HepG2 (cell line): ENCODE data around the gene ABCB9. TPM values are rescaled to one million over a fixed set of nuclear protein-coding genes. Genes with fewer than 3 reads are reported as not detected.

Experiments
- ATF2 ChIP-seq: sonication (generic); formaldehyde crosslinking; IDR thresholded peaks from 2 replicates; pipeline ENCODE4 v1.4.0; 2020; ENCODE audit warnings: missing genetic modification reagents
- CEBPG ChIP-seq: IDR thresholded peaks from 2 replicates; pipeline ENCODE4 v1.6.1; 2016
- FOXK2 ChIP-seq: fragments of 450-650 bp; IDR thresholded peaks from 2 replicates; pipeline ENCODE4 v1.6.1; 2016
- HOXA3 ChIP-seq: sonication (generic); formaldehyde crosslinking; IDR thresholded peaks from 2 replicates; pipeline ENCODE4 v1.5.0; 2020; ENCODE audit warnings: missing genetic modification reagents
- PHF8 ChIP-seq: sonication (generic); formaldehyde crosslinking; IDR thresholded peaks from 2 replicates; pipeline ENCODE4 v1.5.0; 2020; ENCODE audit warnings: missing genetic modification reagents
- PITX1 ChIP-seq: sonication (generic); formaldehyde crosslinking; IDR thresholded peaks from 2 replicates; pipeline ENCODE4 v1.5.1; 2020; ENCODE audit warnings: mild to moderate bottlenecking, missing genetic modification reagents
- PPARG ChIP-seq: conservative IDR thresholded peaks from 2 replicates; pipeline ENCODE4 v1.6.1; 2016; ENCODE audit warnings: missing biosample characterization, missing genetic modification reagents
- PRDM15 ChIP-seq: sonication (generic); formaldehyde crosslinking; IDR thresholded peaks from 2 replicates; pipeline ENCODE4 v1.4.0; 2020; ENCODE audit warnings: missing genetic modification reagents
- RARG ChIP-seq: sonication (generic); formaldehyde crosslinking; IDR thresholded peaks from 2 replicates; pipeline ENCODE4 v1.4.0; 2020; ENCODE audit warnings: low read depth, mild to moderate bottlenecking, missing genetic modification reagents
- SRY ChIP-seq: sonication (generic); formaldehyde crosslinking; IDR thresholded peaks from 2 replicates; pipeline ENCODE4 v1.8.0; 2022; ENCODE audit warnings: mild to moderate bottlenecking, missing genetic modification reagents
- YEATS2 ChIP-seq: sonication (generic); formaldehyde crosslinking; IDR thresholded peaks from 2 replicates; pipeline ENCODE4 v1.4.0; 2020; ENCODE audit warnings: missing genetic modification reagents, borderline replicate concordance
- ZNF33A ChIP-seq: sonication (generic); formaldehyde crosslinking; IDR thresholded peaks from 2 replicates; pipeline ENCODE4 v1.5.1; 2020; ENCODE audit warnings: missing genetic modification reagents, mild to moderate bottlenecking, moderate library complexity, borderline replicate concordance
- ZNF446 ChIP-seq: sonication (generic); formaldehyde crosslinking; IDR thresholded peaks from 2 replicates; pipeline ENCODE4 v1.5.0; 2020; ENCODE audit warnings: mild to moderate bottlenecking, missing genetic modification reagents
- ZNF839 ChIP-seq: sonication (generic); formaldehyde crosslinking; IDR thresholded peaks from 2 replicates; pipeline ENCODE4 v1.4.0; 2020; ENCODE audit warnings: missing genetic modification reagents, mild to moderate bottlenecking, borderline replicate concordance
- ZSCAN25 ChIP-seq: sonication (generic); formaldehyde crosslinking; IDR thresholded peaks from 2 replicates; pipeline ENCODE4 v1.8.0; 2022; ENCODE audit warnings: mild to moderate bottlenecking, missing genetic modification reagents
- polyA plus RNA-seq, 8 experiments: library from polyadenylated mRNA; depleted of rRNA in 3 of 8; stranded (reverse) in 7 of 8; unstranded in 1 of 8; fragments of >200 nt; fragmentation: Illumina TruSeq in 4 of 8; extraction: Trizol in 4 of 8; gene quantifications; 2 replicates each; pipeline versions ENCODE4 v1.2.1 to v1.2.3, GENCODE V29; 2011 to 2016; ENCODE audit warnings: low read depth in 4 of 8, missing spikeins in 1 of 8, mixed read lengths in 1 of 8; ENCODE audit not compliant: insufficient read depth in 1 of 8
- total RNA-seq, 5 experiments: library from RNA; depleted of rRNA; stranded (reverse); fragments of >200 nt; fragmentation: Illumina TruSeq; extraction: Trizol; gene quantifications; 2 replicates each; pipeline ENCODE4 v1.2.3, GENCODE V29; 2016; ENCODE audit warnings: low read depth in 1 of 5
- TF ChIP-seq, protein P1 (sequence below): IDR thresholded peaks from 2 replicates; pipeline ENCODE4 v1.6.1; 2012; ENCODE audit warnings: low read depth, low read length, improper control_type of control experiment
- TF ChIP-seq, protein P2 (sequence below): sonication (generic); formaldehyde crosslinking; IDR thresholded peaks from 2 replicates; pipeline ENCODE4 v1.5.0; 2020; ENCODE audit warnings: missing genetic modification reagents
- TF ChIP-seq, protein P3 (sequence below): sonication (generic); formaldehyde crosslinking; IDR thresholded peaks from 2 replicates; pipeline ENCODE4 v1.8.1; 2023; ENCODE audit warnings: mild to moderate bottlenecking, moderate library complexity, missing genetic modification reagents
- TF ChIP-seq, protein P4 (sequence below): sonication (generic); formaldehyde crosslinking; IDR thresholded peaks from 2 replicates; pipeline ENCODE4 v1.4.0; 2020; ENCODE audit warnings: missing genetic modification reagents

Gene ABCB9
- total and polyA plus RNA-seq, 2 of the 13 experiments (the other 11 are each of a cell fraction or from before 2014, with no cell fraction given), result 5.1 to 6.0 TPM

- TF ChIP-seq, protein P1, sequence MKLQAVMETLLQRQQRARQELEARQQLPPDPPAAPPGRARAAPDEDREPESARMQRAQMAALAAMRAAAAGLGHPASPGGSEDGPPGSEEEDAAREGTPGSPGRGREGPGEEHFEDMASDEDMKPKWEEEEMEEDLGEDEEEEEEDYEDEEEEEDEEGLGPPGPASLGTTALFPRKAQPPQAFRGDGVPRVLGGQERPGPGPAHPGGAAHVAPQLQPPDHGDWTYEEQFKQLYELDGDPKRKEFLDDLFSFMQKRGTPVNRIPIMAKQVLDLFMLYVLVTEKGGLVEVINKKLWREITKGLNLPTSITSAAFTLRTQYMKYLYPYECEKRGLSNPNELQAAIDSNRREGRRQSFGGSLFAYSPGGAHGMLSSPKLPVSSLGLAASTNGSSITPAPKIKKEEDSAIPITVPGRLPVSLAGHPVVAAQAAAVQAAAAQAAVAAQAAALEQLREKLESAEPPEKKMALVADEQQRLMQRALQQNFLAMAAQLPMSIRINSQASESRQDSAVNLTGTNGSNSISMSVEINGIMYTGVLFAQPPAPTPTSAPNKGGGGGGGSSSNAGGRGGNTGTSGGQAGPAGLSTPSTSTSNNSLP, result peak; percentile 57; the same call in 1 of the 2 replicates
- TF ChIP-seq, protein P2, sequence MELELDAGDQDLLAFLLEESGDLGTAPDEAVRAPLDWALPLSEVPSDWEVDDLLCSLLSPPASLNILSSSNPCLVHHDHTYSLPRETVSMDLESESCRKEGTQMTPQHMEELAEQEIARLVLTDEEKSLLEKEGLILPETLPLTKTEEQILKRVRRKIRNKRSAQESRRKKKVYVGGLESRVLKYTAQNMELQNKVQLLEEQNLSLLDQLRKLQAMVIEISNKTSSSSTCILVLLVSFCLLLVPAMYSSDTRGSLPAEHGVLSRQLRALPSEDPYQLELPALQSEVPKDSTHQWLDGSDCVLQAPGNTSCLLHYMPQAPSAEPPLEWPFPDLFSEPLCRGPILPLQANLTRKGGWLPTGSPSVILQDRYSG (CRISPR knock-in tag), result no peak
- TF ChIP-seq FOXK2 (0 out of 2 replicates have a peak, but pooled peaks have one; percentile 21), SRY (CRISPR knock-in tag) (0 out of 2 replicates have a peak, but pooled peaks have one; percentile 21), RARG (CRISPR knock-in tag) (no peak), HOXA3 (CRISPR knock-in tag) (peak; percentile 87), PPARG (CRISPR knock-in tag) (peak; percentile 34; the same call in 1 of the 2 replicates), PITX1 (CRISPR knock-in tag) (peak; percentile 53; the same call in 1 of the 2 replicates), PHF8 (CRISPR knock-in tag) (peak; percentile 63), ZNF33A (CRISPR knock-in tag) (0 out of 2 replicates have a peak, but pooled peaks have one; percentile 56), ZSCAN25 (CRISPR knock-in tag) (peak; percentile 17; the same call in 1 of the 2 replicates), PRDM15 (no peak), ATF2 (CRISPR knock-in tag) (peak; percentile 82), ZNF839 (CRISPR knock-in tag) (no peak), CEBPG (peak; percentile 86), YEATS2 (peak; percentile 78), ZNF446 (peak; percentile 65; the same call in 1 of the 2 replicates)
- TF ChIP-seq, protein P3, sequence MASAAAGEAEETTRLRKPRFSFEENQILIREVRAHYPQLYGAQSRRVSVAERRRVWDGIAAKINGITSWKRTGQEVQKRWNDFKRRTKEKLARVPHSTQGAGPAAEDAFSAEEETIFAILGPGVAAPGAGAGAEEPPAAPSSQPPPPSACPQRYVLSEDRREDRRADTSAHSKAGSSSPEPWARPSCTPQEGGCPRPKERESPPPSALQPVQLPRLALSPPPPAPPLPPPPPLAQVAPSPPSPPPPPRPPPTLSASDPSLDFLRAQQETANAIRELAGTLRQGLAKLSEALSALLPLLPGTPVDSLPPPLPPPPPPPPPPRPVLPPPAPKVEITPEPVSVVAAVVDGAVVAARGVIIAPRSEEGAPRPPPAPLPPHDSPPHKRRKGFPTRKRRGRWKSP (CRISPR knock-in tag), result 0 out of 2 replicates have a peak, but pooled peaks have one; percentile 34
- TF ChIP-seq, protein P4, sequence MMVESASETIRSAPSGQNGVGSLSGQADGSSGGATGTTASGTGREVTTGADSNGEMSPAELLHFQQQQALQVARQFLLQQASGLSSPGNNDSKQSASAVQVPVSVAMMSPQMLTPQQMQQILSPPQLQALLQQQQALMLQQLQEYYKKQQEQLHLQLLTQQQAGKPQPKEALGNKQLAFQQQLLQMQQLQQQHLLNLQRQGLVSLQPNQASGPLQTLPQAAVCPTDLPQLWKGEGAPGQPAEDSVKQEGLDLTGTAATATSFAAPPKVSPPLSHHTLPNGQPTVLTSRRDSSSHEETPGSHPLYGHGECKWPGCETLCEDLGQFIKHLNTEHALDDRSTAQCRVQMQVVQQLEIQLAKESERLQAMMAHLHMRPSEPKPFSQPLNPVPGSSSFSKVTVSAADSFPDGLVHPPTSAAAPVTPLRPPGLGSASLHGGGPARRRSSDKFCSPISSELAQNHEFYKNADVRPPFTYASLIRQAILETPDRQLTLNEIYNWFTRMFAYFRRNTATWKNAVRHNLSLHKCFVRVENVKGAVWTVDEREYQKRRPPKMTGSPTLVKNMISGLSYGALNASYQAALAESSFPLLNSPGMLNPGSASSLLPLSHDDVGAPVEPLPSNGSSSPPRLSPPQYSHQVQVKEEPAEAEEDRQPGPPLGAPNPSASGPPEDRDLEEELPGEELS (CRISPR knock-in tag), result peak; percentile 52; the same call in 1 of the 2 replicates
Observed at GRCh38 chr12:122974274-122974891, 8.1 kb upstream of the ABCB9 start (continued).
